Muscle layer of duodenum (tissue), 2 donors: ENCODE results near the gene SIL1.

ENCODE experiments used
- H3K27ac ChIP-seq: one replicate; pipeline ENCODE4 v1.7.0; 2013; ENCODE audit warnings: mild to moderate bottlenecking, low read length
- H3K27me3 ChIP-seq: one replicate; pipeline ENCODE4 v1.7.0; 2013; ENCODE audit warnings: low read depth, mild to moderate bottlenecking, control low read depth, low read length
- H3K36me3 ChIP-seq, 2 donors: one replicate each; pipeline ENCODE4 v1.7.0; 2013; ENCODE audit warnings: low read length in 2 of 2, control low read depth in 1 of 2, mild to moderate bottlenecking in 1 of 2; ENCODE audit not compliant: insufficient read depth in 2 of 2, control insufficient read depth in 1 of 2
- H3K4me1 ChIP-seq, 2 donors: one replicate each; pipeline ENCODE4 v1.7.0; 2013; ENCODE audit warnings: low read length in 2 of 2, mild to moderate bottlenecking in 2 of 2, control low read depth in 1 of 2, moderate library complexity in 1 of 2; ENCODE audit not compliant: insufficient read depth in 2 of 2, control insufficient read depth in 1 of 2
- H3K4me3 ChIP-seq, 2 donors: one replicate each; pipeline ENCODE4 v1.7.0; 2013; ENCODE audit warnings: low read length in 2 of 2, low read depth in 1 of 2, mild to moderate bottlenecking in 1 of 2
- H3K9me3 ChIP-seq, 2 donors: one replicate each; pipeline ENCODE4 v1.7.0; 2013; ENCODE audit warnings: low read length in 2 of 2, control low read depth in 1 of 2, mild to moderate bottlenecking in 1 of 2; ENCODE audit not compliant: control insufficient read depth in 1 of 2
- donor health status: healthy.

SIL1 gene

DNA sequence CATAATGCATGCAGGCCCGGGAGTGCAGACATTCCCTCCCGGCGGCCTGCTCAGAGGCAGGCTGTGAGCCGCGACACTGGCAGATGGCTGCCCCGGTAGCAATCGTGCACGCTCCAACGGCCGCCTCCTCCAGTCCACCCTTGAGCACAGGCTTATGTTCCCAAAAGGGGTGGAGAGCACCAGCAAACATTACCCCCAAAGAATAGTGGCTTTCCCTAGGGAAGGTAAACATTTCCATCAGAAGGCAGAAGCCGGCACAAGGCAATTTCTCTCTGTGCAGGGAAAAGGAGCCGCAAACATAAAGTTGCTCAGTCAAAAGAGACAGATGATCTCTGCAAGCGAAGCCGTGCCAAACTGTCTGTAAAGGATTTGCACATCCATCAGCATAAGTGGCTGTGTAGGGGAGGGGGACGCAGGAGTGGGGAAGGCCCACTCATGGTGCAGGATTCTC lies 92.5 kb downstream of the SIL1 start:
- Histone ChIP-seq H3K27ac (peak overlapping the region; percentile 67), H3K4me3 (peak overlapping the region in 1 of 2 donors; percentile 27), H3K27me3 (no peaks in the 10 kb centered on the region), H3K4me1 (peaks cover 11 to 42% of the 10 kb centered on the region in 2 donors), H3K9me3 (no peaks in the 10 kb centered on the region), H3K36me3 (no peaks in the 10 kb centered on the region)

DNA sequence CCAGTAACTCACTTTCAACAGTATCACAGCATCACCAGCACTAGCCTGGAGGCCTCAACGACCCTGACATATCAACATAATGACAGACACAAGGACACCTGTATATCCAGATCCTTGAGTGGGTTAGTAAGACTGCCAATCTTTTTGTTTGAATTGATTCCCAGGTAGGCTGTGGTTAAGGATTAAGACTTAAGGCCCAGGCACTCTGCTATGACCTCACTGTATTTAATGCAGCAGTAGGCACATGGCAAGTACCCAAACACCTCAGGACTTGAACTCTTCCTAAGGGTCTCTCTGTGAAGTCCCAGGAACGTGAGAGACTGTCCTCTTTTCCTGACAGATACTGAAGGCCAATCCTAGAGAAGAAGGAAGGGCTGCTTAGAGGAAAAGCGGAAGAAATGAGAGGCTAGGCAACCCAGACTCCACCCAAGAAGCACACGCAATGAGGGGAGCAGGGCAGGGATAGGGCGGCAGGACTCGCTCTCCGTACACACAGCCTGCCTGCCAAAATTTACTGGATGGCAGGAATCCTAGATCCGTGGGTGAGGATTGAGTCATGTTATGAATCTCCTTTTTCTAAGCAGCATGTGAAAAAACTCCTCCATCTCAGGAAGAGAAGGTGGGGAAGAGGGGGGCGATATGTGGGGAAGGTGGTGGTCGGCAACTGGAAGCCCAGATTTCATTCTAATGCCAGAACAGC lies 93.4 kb downstream of the SIL1 start:
- Histone ChIP-seq H3K4me1 (peaks cover 11 to 42% of the 10 kb centered on the region in 2 donors), H3K27me3 (no peaks in the 10 kb centered on the region), H3K9me3 (no peaks in the 10 kb centered on the region), H3K27ac (peak overlapping the region; percentile 67), H3K4me3 (peak overlapping the region in 1 of 2 donors; percentile 27), H3K36me3 (no peaks in the 10 kb centered on the region)

- Histone ChIP-seq H3K4me1 (peaks cover 9 to 42% of the 10 kb centered on the region in 2 donors), H3K27me3 (no peaks in the 10 kb centered on the region), H3K27ac (no peak overlapping the region), H3K4me3 (no peak overlapping the region), H3K9me3 (no peaks in the 10 kb centered on the region), H3K36me3 (no peaks in the 10 kb centered on the region)
Measured at GRCh38 chr5:139103762-139104161, 94.4 kb downstream of the SIL1 start.

GRCh38 chr5:139100825-139101224 lies 97.3 kb downstream of the SIL1 start:
- no peak overlapping the region for H3K27ac ChIP-seq
- no peaks in the 10 kb centered on the region for H3K27me3 ChIP-seq
- peaks cover 3 to 24% of the 10 kb centered on the region in 2 donors for H3K4me1 ChIP-seq
- no peak overlapping the region for H3K4me3 ChIP-seq
- no peaks in the 10 kb centered on the region for H3K36me3 ChIP-seq
- no peaks in the 10 kb centered on the region for H3K9me3 ChIP-seq

DNA sequence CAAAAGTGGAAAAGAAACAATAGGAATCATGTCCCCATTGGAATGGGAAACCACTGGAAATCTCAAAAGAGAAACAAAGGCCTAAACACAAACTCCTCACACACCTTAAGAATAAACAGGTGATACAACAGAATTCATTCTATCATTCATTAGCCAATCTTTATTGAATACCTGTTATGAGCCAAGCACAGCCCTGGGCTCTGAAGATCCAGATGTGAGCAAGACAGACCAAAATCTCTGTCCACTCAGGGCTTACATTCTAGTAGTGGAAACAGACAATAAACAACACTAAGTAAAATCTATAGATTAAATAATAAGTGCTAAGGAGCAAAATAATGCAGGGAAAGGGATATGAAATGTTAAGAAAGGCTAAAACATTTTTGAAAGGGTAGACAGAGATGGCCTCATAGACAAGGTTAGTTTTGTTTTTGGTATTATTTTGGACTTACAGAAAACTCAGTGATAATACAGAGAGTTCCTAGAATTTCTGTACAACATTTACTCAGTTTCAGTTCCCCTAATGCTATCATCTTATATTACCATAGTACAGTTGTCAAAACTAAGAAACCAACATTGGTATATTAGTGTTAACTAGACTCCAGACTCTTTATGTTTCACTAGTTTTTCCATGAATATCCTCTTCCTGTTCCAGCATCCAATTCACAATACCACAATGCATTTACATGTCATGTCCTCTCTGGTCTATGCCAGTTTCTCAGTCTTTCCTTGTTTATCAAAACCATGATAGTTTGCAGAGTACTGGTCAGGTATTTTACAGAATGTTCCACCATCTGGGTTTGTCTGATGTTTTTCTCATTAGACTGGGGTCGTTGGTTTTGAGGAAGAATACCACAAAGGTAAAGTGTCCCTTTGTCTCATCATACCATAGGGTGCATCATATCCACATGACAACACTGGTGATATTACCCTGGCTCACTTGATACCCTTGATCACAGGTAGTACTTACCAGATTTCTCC lies 103.7 kb downstream of the SIL1 start:
- Histone ChIP-seq H3K36me3 (no peaks in the 10 kb centered on the region), H3K27me3 (no peaks in the 10 kb centered on the region), H3K4me3 (no peak overlapping the region), H3K4me1 (peaks cover 7 to 8% of the 10 kb centered on the region in 2 donors), H3K9me3 (no peaks in the 10 kb centered on the region), H3K27ac (no peak overlapping the region)

DNA sequence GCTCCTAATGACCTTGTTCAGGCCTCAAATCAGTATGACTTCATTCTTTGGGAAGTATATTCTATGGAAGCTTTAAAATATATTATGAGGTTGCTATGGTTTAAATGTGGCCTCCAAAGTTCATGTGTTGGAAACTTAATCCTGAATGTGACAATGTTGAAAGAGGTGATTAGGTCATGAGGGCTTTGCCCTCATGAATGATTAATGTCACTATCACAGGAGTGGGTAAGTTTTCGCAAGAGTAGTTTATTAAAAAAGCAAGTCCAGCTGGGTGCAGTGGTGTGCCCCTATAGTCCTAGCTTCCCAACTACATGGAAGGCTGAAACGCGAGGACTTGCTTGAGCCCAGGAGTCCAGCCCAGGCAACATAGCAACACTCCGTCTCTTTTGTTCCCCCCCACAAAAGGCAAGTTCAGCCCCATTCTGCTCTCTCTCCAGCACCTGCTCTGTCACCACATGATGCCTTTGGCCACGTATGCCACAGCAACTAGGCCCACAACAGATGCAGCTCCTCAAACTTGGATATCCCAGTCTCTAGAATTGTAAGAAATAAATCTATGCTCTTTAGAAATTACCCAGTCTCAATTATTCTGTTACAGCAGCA lies 105.3 kb downstream of the SIL1 start:
- Histone ChIP-seq H3K9me3 (no peaks in the 10 kb centered on the region), H3K36me3 (no peaks in the 10 kb centered on the region), H3K27me3 (no peaks in the 10 kb centered on the region), H3K27ac (no peak overlapping the region), H3K4me3 (no peak overlapping the region), H3K4me1 (peaks cover 7 to 8% of the 10 kb centered on the region in 2 donors)

GRCh38 chr5:139091439-139092156 lies 106.6 kb downstream of the SIL1 start:
- Histone ChIP-seq H3K9me3 (no peaks in the 10 kb centered on the region), H3K4me1 (peaks cover 7 to 8% of the 10 kb centered on the region in 2 donors), H3K4me3 (no peak overlapping the region), H3K36me3 (no peaks in the 10 kb centered on the region), H3K27me3 (no peaks in the 10 kb centered on the region), H3K27ac (no peak overlapping the region)

- Histone ChIP-seq H3K36me3 (peaks cover 0 to under 1% of the 10 kb centered on the region in 2 donors), H3K4me3 (no peak overlapping the region), H3K9me3 (no peaks in the 10 kb centered on the region), H3K4me1 (peaks cover 7 to 8% of the 10 kb centered on the region in 2 donors), H3K27ac (no peak overlapping the region), H3K27me3 (no peaks in the 10 kb centered on the region)
Measured at GRCh38 chr5:139090581-139090980, 107.6 kb downstream of the SIL1 start.

- H3K4me3 ChIP-seq = no peak overlapping the region
- no peaks in the 10 kb centered on the region for H3K9me3 ChIP-seq
- H3K27ac ChIP-seq = no peak overlapping the region
- peaks cover 7 to 8% of the 10 kb centered on the region in 2 donors for H3K4me1 ChIP-seq
- H3K36me3 ChIP-seq = peaks cover 0 to 5% of the 10 kb centered on the region in 2 donors
- H3K27me3 ChIP-seq = no peaks in the 10 kb centered on the region
Measured at GRCh38 chr5:139088024-139088423, 110.1 kb downstream of the SIL1 start.

DNA sequence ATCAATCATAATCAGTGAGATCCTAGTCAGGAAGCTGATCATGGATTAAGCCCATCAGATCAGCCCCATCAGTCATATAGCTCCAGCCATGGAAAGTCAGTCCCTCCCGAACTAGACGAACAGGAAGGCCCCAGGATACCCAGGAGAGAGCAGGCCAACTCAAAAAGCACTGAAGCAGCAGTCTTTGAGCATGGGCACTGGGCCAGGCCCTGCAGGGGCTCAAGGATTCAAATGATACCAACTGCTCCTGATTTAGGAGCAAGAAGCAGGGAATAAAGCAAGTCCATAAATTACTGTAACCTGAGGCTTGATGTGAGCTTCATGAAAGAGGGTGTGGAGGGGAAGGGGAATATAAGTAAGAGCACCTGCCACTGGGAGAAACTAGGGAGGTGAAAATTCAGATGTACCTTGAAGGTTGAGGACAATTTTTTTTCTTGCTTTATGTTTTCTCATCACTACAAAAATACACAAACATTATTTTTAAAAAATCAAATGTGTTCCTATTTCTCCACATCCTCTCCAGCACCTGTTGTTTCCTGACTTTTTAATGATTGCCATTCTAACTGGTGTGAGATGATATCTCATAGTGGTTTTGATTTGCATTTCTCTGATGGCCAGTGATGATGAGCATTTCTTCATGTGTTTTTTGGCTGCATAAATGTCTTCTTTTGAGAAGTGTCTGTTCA lies 115.2 kb downstream of the SIL1 start:
- Histone ChIP-seq H3K27ac (no peak overlapping the region), H3K9me3 (no peaks in the 10 kb centered on the region), H3K27me3 (no peaks in the 10 kb centered on the region), H3K4me1 (peaks cover 0 to 8% of the 10 kb centered on the region in 2 donors), H3K4me3 (no peak overlapping the region), H3K36me3 (peaks cover 0 to 5% of the 10 kb centered on the region in 2 donors)
